K562 treated with DMSO at 1 percent for 4 hours (cell line): ENCODE measurements around the gene PPEF2. TPM values are rescaled to one million over a fixed set of nuclear protein-coding genes. Genes with fewer than 3 reads are reported as not detected.

Experiments
- total RNA-seq: library from RNA; unstranded; fragments of 300-600 nt; gene quantifications from 2 replicates; pipeline ENCODE4 v1.2.3, GENCODE V29; 2022; ENCODE audit not compliant: insufficient read depth

The PPEF2 gene
- not detected in 2 replicates for total RNA-seq

GRCh38 chr4:75902352-75902751 lies at the start of gene PPEF2:
PPEF2 (minus strand) TSS chr4:75902452; CDS start chr4:75896325, 6,127 bp downstream.

GRCh38 chr4:75940692-75941253 lies 38.5 kb upstream of the PPEF2 start, which contains the start of gene NAAA:
NAAA (minus strand) TSS chr4:75941013; CDS start chr4:75940949, 64 bp downstream.

Other genes with a start within 250 kb of the PPEF2 start
- gene G3BP2, start 229.0 kb downstream of the PPEF2 start, total RNA-seq, result 61.5 and 83.3 TPM in 2 replicates
- gene USO1, start 177.9 kb downstream of the PPEF2 start, total RNA-seq, result 50.5 and 60.1 TPM in 2 replicates
- 3.7 and 3.8 TPM in 2 replicates for gene NAAA, start 38.6 kb upstream of the PPEF2 start, total RNA-seq
- gene SDAD1, start 88.5 kb upstream of the PPEF2 start, total RNA-seq, result 13.9 and 20.0 TPM in 2 replicates
- gene CXCL9, start 105.1 kb upstream of the PPEF2 start, total RNA-seq, result not detected in 2 replicates
- 1.5 and 1.8 TPM in 2 replicates for gene CXCL10, start 121.0 kb upstream of the PPEF2 start, total RNA-seq
- 15.6 and 19.1 TPM in 2 replicates for gene CXCL11, start 133.6 kb upstream of the PPEF2 start, total RNA-seq
- gene ART3, start 172.3 kb upstream of the PPEF2 start, total RNA-seq, result not detected in 2 replicates
- 35.4 and 36.9 TPM in 2 replicates for gene NUP54, start 245.9 kb upstream of the PPEF2 start, total RNA-seq